ENCODE results near the gene NPPB. TPM values are rescaled to one million over a fixed set of nuclear protein-coding genes. Genes with fewer than 3 reads are reported as not detected.

Gene NPPB
- total RNA-seq, 2 experiments from 2014 or later: not detected

- POLR2A ChIA-PET: interaction anchor here (0.5 to 0.8 kb wide), 2 partner anchors 13 to 40 kb away, joined by 3 to 4 read pairs; no protein-coding TSS in a partner anchor
- CTCF ChIA-PET: no interaction called here
Measured at GRCh38 chr1:11868331-11868980, 9.7 kb upstream of the NPPB start.

GRCh38 chr1:11862890-11863289 lies 4.1 kb upstream of the NPPB start:
- peaks cover 41% of the 10 kb centered on the region for H3K27me3 Mint-ChIP-seq
- POLR2A ChIA-PET: no interaction called here
- H3K4me3 Mint-ChIP-seq: no peak overlapping the region
- H3K4me1 Mint-ChIP-seq (ENCODE audit: low read depth): no peaks in the 10 kb centered on the region
- no peak for DNase-seq
- intact Hi-C loops (cut with micrococcal nuclease): no loop called here
- H3K9me3 Mint-ChIP-seq: no peaks in the 10 kb centered on the region
- no peak overlapping the region for H3K27ac Mint-ChIP-seq
- CTCF ChIA-PET: no interaction called here
- no peaks in the 10 kb centered on the region for H3K36me3 Mint-ChIP-seq

More at GRCh38 chr1:11868331-11868980, 9.7 kb upstream of the NPPB start:
- no peak for DNase-seq
- intact Hi-C loops (cut with micrococcal nuclease): no loop called here
- H3K27me3 Mint-ChIP-seq: peaks cover 6% of the 10 kb centered on the region
- no peak overlapping the region for H3K4me3 Mint-ChIP-seq
- H3K9me3 Mint-ChIP-seq: no peaks in the 10 kb centered on the region
- no peaks in the 10 kb centered on the region for H3K4me1 Mint-ChIP-seq (ENCODE audit: low read depth)
- H3K36me3 Mint-ChIP-seq: no peaks in the 10 kb centered on the region
- no peak overlapping the region for H3K27ac Mint-ChIP-seq

- Mint-ChIP-seq H3K9me3 (no peaks in the 10 kb centered on the region), H3K27me3 (peaks cover 54% of the 10 kb centered on the region), H3K4me1 (ENCODE audit: low read depth) (no peaks in the 10 kb centered on the region), H3K36me3 (no peaks in the 10 kb centered on the region), H3K27ac (no peak overlapping the region), H3K4me3 (no peak overlapping the region)
- intact Hi-C loops (cut with micrococcal nuclease): no loop called here
- CTCF ChIA-PET: interaction anchor here (0.6 to 1.5 kb wide), 3 partner anchors 10 to 74 kb away, joined by 3 to 4 read pairs (median 3); no protein-coding TSS in a partner anchor
- DNase-seq: no peak
- POLR2A ChIA-PET: no interaction called here
Measured at GRCh38 chr1:11860587-11860986, 1.8 kb upstream of the NPPB start.

GRCh38 chr1:11860083-11860482 lies 1.3 kb upstream of the NPPB start:
- peaks cover 51% of the 10 kb centered on the region for H3K27me3 Mint-ChIP-seq
- no peak for DNase-seq
- ChIA-PET CTCF (interaction anchor here (1.5 kb wide), 1 partner anchor 22 kb away, joined by 3 read pairs; no protein-coding TSS in a partner anchor), POLR2A (interaction anchor here (0.6 kb wide), 1 partner anchor 36 kb away, joined by 4 read pairs; no protein-coding TSS in a partner anchor)
- no peak overlapping the region for H3K4me3 Mint-ChIP-seq
- no peak overlapping the region for H3K27ac Mint-ChIP-seq
- intact Hi-C loops (cut with micrococcal nuclease): no loop called here
- H3K36me3 Mint-ChIP-seq: no peaks in the 10 kb centered on the region
- H3K9me3 Mint-ChIP-seq: no peaks in the 10 kb centered on the region
- H3K4me1 Mint-ChIP-seq (ENCODE audit: low read depth): no peaks in the 10 kb centered on the region

- peaks cover 55% of the 10 kb centered on the region for H3K27me3 Mint-ChIP-seq
- DNase-seq: peak; percentile 73
- no peaks in the 10 kb centered on the region for H3K9me3 Mint-ChIP-seq
- intact Hi-C loops (cut with micrococcal nuclease): no loop called here
- H3K4me3 Mint-ChIP-seq: no peak overlapping the region
- CTCF ChIA-PET: interaction anchor here (1.5 kb wide), 1 partner anchor 21 kb away, joined by 3 read pairs; no protein-coding TSS in a partner anchor
- no peak overlapping the region for H3K27ac Mint-ChIP-seq
- H3K4me1 Mint-ChIP-seq (ENCODE audit: low read depth): no peaks in the 10 kb centered on the region
- no peaks in the 10 kb centered on the region for H3K36me3 Mint-ChIP-seq
- POLR2A ChIA-PET: interaction anchor here (0.6 kb wide), 1 partner anchor 37 kb away, joined by 4 read pairs; no protein-coding TSS in a partner anchor
Measured at GRCh38 chr1:11858968-11859871, 475 bp upstream of the NPPB start.

- H3K36me3 Mint-ChIP-seq: no peaks in the 10 kb centered on the region
- POLR2A ChIA-PET: no interaction called here
- intact Hi-C loops (cut with micrococcal nuclease): no loop called here
Measured at GRCh38 chr1:11858158-11858557, 587 bp downstream of the NPPB start.

GRCh38 chr1:11857164-11857851 lies 1.4 kb downstream of the NPPB start:
- Mint-ChIP-seq H3K4me3 (no peak overlapping the region), H3K9me3 (no peaks in the 10 kb centered on the region), H3K4me1 (ENCODE audit: low read depth) (no peaks in the 10 kb centered on the region), H3K27ac (no peak overlapping the region), H3K36me3 (no peaks in the 10 kb centered on the region), H3K27me3 (peaks cover 59% of the 10 kb centered on the region)
- ChIA-PET CTCF (interaction anchor here (0.6 kb wide), 1 partner anchor 762 kb away, joined by 3 read pairs; no protein-coding TSS in a partner anchor), POLR2A (no interaction called here)
- intact Hi-C loops (cut with micrococcal nuclease): no loop called here
- no peak for DNase-seq

More at GRCh38 chr1:11858158-11858557, 587 bp downstream of the NPPB start:
- H3K4me1 Mint-ChIP-seq (ENCODE audit: low read depth): no peaks in the 10 kb centered on the region
- H3K9me3 Mint-ChIP-seq: no peaks in the 10 kb centered on the region
- DNase-seq: no peak
- CTCF ChIA-PET: no interaction called here
- H3K4me3 Mint-ChIP-seq: no peak overlapping the region
- no peak overlapping the region for H3K27ac Mint-ChIP-seq
- peaks cover 59% of the 10 kb centered on the region for H3K27me3 Mint-ChIP-seq

- peaks cover 54% of the 10 kb centered on the region for H3K27me3 Mint-ChIP-seq
- ChIA-PET CTCF (no interaction called here), POLR2A (no interaction called here)
- H3K27ac Mint-ChIP-seq: no peak overlapping the region
- intact Hi-C loops (cut with micrococcal nuclease): no loop called here
- no peaks in the 10 kb centered on the region for H3K9me3 Mint-ChIP-seq
- no peak for DNase-seq
- H3K4me3 Mint-ChIP-seq: no peak overlapping the region
- no peaks in the 10 kb centered on the region for H3K36me3 Mint-ChIP-seq
- H3K4me1 Mint-ChIP-seq (ENCODE audit: low read depth): no peaks in the 10 kb centered on the region
Measured at GRCh38 chr1:11856698-11857097, 2.0 kb downstream of the NPPB start.

- ChIA-PET CTCF (no interaction called here), POLR2A (interaction anchor here (0.7 to 1.4 kb wide), 2 partner anchors 14 to 53 kb away, joined by 4 read pairs; no protein-coding TSS in a partner anchor)
- H3K27me3 Mint-ChIP-seq: peaks cover 49% of the 10 kb centered on the region
Measured at GRCh38 chr1:11855430-11855829, 3.3 kb downstream of the NPPB start.

GRCh38 chr1:11854519-11854918 lies 4.2 kb downstream of the NPPB start:
- intact Hi-C loops (cut with micrococcal nuclease): no loop called here
- no peaks in the 10 kb centered on the region for H3K9me3 Mint-ChIP-seq
- no peaks in the 10 kb centered on the region for H3K4me1 Mint-ChIP-seq (ENCODE audit: low read depth)
- no peak overlapping the region for H3K4me3 Mint-ChIP-seq
- H3K27ac Mint-ChIP-seq: no peak overlapping the region
- H3K36me3 Mint-ChIP-seq: no peaks in the 10 kb centered on the region
- CTCF ChIA-PET: interaction anchor here (0.9 kb wide), 1 partner anchor 176 kb away, joined by 4 read pairs; no protein-coding TSS in a partner anchor
- peaks cover 41% of the 10 kb centered on the region for H3K27me3 Mint-ChIP-seq
- DNase-seq: no peak
- POLR2A ChIA-PET: no interaction called here

More at GRCh38 chr1:11855430-11855829, 3.3 kb downstream of the NPPB start:
- Mint-ChIP-seq H3K27ac (no peak overlapping the region), H3K36me3 (no peaks in the 10 kb centered on the region), H3K9me3 (no peaks in the 10 kb centered on the region), H3K4me3 (no peak overlapping the region), H3K4me1 (ENCODE audit: low read depth) (no peaks in the 10 kb centered on the region)
- DNase-seq: no peak
- intact Hi-C loops (cut with micrococcal nuclease): no loop called here

GRCh38 chr1:11851180-11851579 lies 7.6 kb downstream of the NPPB start:
- H3K27ac Mint-ChIP-seq: no peak overlapping the region
- CTCF ChIA-PET: no interaction called here
- DNase-seq: no peak
- H3K27me3 Mint-ChIP-seq: peaks cover 18% of the 10 kb centered on the region
- H3K4me1 Mint-ChIP-seq (ENCODE audit: low read depth): no peaks in the 10 kb centered on the region
- POLR2A ChIA-PET: no interaction called here
- H3K36me3 Mint-ChIP-seq: no peaks in the 10 kb centered on the region
- H3K4me3 Mint-ChIP-seq: no peak overlapping the region
- intact Hi-C loops (cut with micrococcal nuclease): no loop called here
- H3K9me3 Mint-ChIP-seq: no peaks in the 10 kb centered on the region

GRCh38 chr1:11850156-11850555 lies 8.6 kb downstream of the NPPB start:
- POLR2A ChIA-PET: no interaction called here
- CTCF ChIA-PET: no interaction called here

More at GRCh38 chr1:11850156-11850555, 8.6 kb downstream of the NPPB start:
- no peak overlapping the region for H3K27ac Mint-ChIP-seq
- peaks cover 18% of the 10 kb centered on the region for H3K27me3 Mint-ChIP-seq
- no peaks in the 10 kb centered on the region for H3K4me1 Mint-ChIP-seq (ENCODE audit: low read depth)
- no peaks in the 10 kb centered on the region for H3K9me3 Mint-ChIP-seq
- intact Hi-C loops (cut with micrococcal nuclease): no loop called here
- no peak overlapping the region for H3K4me3 Mint-ChIP-seq
- peaks cover 5% of the 10 kb centered on the region for H3K36me3 Mint-ChIP-seq
- DNase-seq: no peak

Measured in activated CD4-positive, alpha-beta memory T cell treated with anti-CD3 and anti-CD28 coated beads for 36 hours (primary cell).